H1 (cell line): Measurements from ENCODE around the gene ARHGEF12. TPM values are rescaled to one million over a fixed set of nuclear protein-coding genes. Genes with fewer than 3 reads are reported as not detected.

Source experiments
- CTCF ChIA-PET: fragments of 300-600 bp; sonication (Branson Sonifier 250); formaldehyde crosslinking; loops from one replicate; lab custom pipeline; 2021; ENCODE audit not compliant: partially characterized antibody; lab: Charles Lee
- POLR2A ChIA-PET: fragments of 300-600 bp; sonication (Branson Sonifier 250); formaldehyde crosslinking; loops from one replicate; lab custom pipeline; 2021; ENCODE audit warnings: inconsistent platforms; ENCODE audit not compliant: partially characterized antibody; lab: Charles Lee
- DNase-seq, 2 experiments: peaks; one replicate each; pipeline versions ENCODE4 v3.0.0 to v3.0.0-alpha.2; 2010 to 2022; ENCODE audit warnings: low spot score in 2 of 2, low read depth in 1 of 2, mixed read lengths in 1 of 2
- FAIRE-seq: peaks from 2 replicates; lab custom pipeline; 2011; peaks lifted over from hg19 to GRCh38; lab: Jason Lieb, UNC
- H2AFZ ChIP-seq: 2 replicates; pipeline ENCODE4 v1.8.1; 2012; ENCODE audit warnings: low read length, inconsistent platforms
- H2AK5ac ChIP-seq: 2 replicates; pipeline ENCODE4 v1.6.1; 2013; ENCODE audit warnings: low read depth, low read length
- H2BK120ac ChIP-seq: replicated peaks from 2 replicates; pipeline ENCODE3; 2013; ENCODE audit warnings: low read depth, low read length, inconsistent platforms
- H2BK12ac ChIP-seq: 2 replicates; pipeline ENCODE4 v1.6.1; 2013; ENCODE audit warnings: low read depth, low read length
- H2BK15ac ChIP-seq: 2 replicates; pipeline ENCODE4 v1.6.1; 2013; ENCODE audit warnings: low read length
- H2BK20ac ChIP-seq: 2 replicates; pipeline ENCODE4 v1.6.1; 2013; ENCODE audit warnings: low read length
- H2BK5ac ChIP-seq: 2 replicates; pipeline ENCODE4 v1.6.1; 2013; ENCODE audit warnings: low read depth, low read length
- H3K14ac ChIP-seq: 2 replicates; pipeline ENCODE4 v1.6.1; 2013; ENCODE audit warnings: inconsistent platforms; ENCODE audit not compliant: insufficient read length
- H3K18ac ChIP-seq: 2 replicates; pipeline ENCODE4 v1.6.1; 2013; ENCODE audit warnings: low read length; ENCODE audit errors: extremely low read depth
- H3K23ac ChIP-seq: 2 replicates; pipeline ENCODE4 v1.6.1; 2013; ENCODE audit warnings: inconsistent platforms; ENCODE audit not compliant: insufficient read length
- H3K23me2 ChIP-seq: 2 replicates; pipeline ENCODE4 v1.6.1; 2013; ENCODE audit warnings: low read depth, low read length
- H3K27ac ChIP-seq: 2 replicates; pipeline ENCODE4 v1.6.1; 2011; ENCODE audit warnings: low read depth, low read length, inconsistent platforms
- H3K27me3 ChIP-seq, 4 experiments: replicated peaks in 1 of 4; 1 replicate in 1 of 4; 2 replicates in 3 of 4; pipeline versions ENCODE4 v1.6.1 to v1.8.1; 2011 to 2013; ENCODE audit warnings: low read length in 3 of 4, mild to moderate bottlenecking in 3 of 4, inconsistent platforms in 2 of 4, mixed read lengths in 2 of 4, moderate library complexity in 1 of 4; ENCODE audit not compliant: control insufficient read depth in 3 of 4, insufficient read depth in 3 of 4; ENCODE audit errors: extremely low read depth in 1 of 4
- H3K36me3 ChIP-seq, 4 experiments: 2 replicates each; pipeline versions ENCODE4 v1.6.1 to v1.8.1; 2011 to 2013; ENCODE audit warnings: mild to moderate bottlenecking in 4 of 4, low read length in 3 of 4, moderate library complexity in 2 of 4, control low read depth in 1 of 4, inconsistent platforms in 1 of 4; ENCODE audit not compliant: insufficient read depth in 4 of 4, control insufficient read depth in 2 of 4
- H3K4ac ChIP-seq: replicated peaks from 2 replicates; pipeline ENCODE3; 2013; ENCODE audit warnings: low read length, low read depth, mixed read lengths, inconsistent platforms; ENCODE audit not compliant: insufficient read length
- H3K4me1 ChIP-seq, 4 experiments: replicated peaks in 1 of 4; 1 replicate in 1 of 4; 2 replicates in 3 of 4; pipeline versions ENCODE4 v1.6.1 to v1.8.1; 2011 to 2013; ENCODE audit warnings: low read length in 3 of 4, inconsistent platforms in 2 of 4, mixed read lengths in 1 of 4; ENCODE audit not compliant: insufficient read depth in 4 of 4, control insufficient read depth in 3 of 4
- H3K4me2 ChIP-seq, 2 experiments: 2 replicates each; pipeline versions ENCODE4 v1.6.1 to v1.8.1; 2011 to 2013; ENCODE audit warnings: low read depth in 2 of 2, low read length in 2 of 2, control low read depth in 1 of 2, inconsistent platforms in 1 of 2, mild to moderate bottlenecking in 1 of 2; ENCODE audit not compliant: insufficient read depth in 1 of 2
- H3K4me3 ChIP-seq, 4 experiments: fragments of 200-600, 300-600 bp in 1 of 4; sonication (generic), shearing (Covaris generic), sonication (Bioruptor Twin) in 1 of 4; 2 replicates each; pipeline versions ENCODE4 v1.5.1 to v1.8.1; 2011 to 2016; ENCODE audit warnings: low read length in 4 of 4, low read depth in 3 of 4, control low read depth in 2 of 4, inconsistent platforms in 2 of 4, mild to moderate bottlenecking in 2 of 4, mixed read lengths in 1 of 4, moderate library complexity in 1 of 4; ENCODE audit not compliant: insufficient read depth in 2 of 4; ENCODE audit errors: extremely low read depth in 1 of 4
- H3K56ac ChIP-seq: replicated peaks from 2 replicates; pipeline ENCODE3; 2013; ENCODE audit warnings: low read depth, mild to moderate bottlenecking, mixed read lengths, low read length, inconsistent platforms; ENCODE audit not compliant: insufficient read length
- H3K79me1 ChIP-seq: 2 replicates; pipeline ENCODE4 v1.6.1; 2013; ENCODE audit warnings: low read depth, low read length, control low read depth
- H3K79me2 ChIP-seq, 2 experiments: 2 replicates each; pipeline versions ENCODE4 v1.6.1 to v1.8.1; 2012 to 2013; ENCODE audit warnings: low read length in 2 of 2, mild to moderate bottlenecking in 2 of 2, inconsistent platforms in 1 of 2; ENCODE audit not compliant: insufficient read depth in 2 of 2, control insufficient read depth in 1 of 2
- H3K9ac ChIP-seq, 4 experiments: replicated peaks in 1 of 4; 1 replicate in 1 of 4; 2 replicates in 3 of 4; pipeline versions ENCODE4 v1.6.1 to v1.8.1; 2011 to 2013; ENCODE audit warnings: low read depth in 3 of 4, low read length in 3 of 4, control low read depth in 2 of 4, mild to moderate bottlenecking in 2 of 4, moderate library complexity in 2 of 4, inconsistent platforms in 1 of 4; ENCODE audit errors: extremely low read depth in 1 of 4
- H3K9me3 ChIP-seq, 2 experiments: 2 replicates each; pipeline versions ENCODE4 v1.6.1 to v1.8.1; 2012 to 2013; ENCODE audit warnings: mild to moderate bottlenecking in 2 of 2, moderate library complexity in 2 of 2, control low read depth in 1 of 2, inconsistent platforms in 1 of 2, low read depth in 1 of 2, low read length in 1 of 2, mixed read lengths in 1 of 2; ENCODE audit not compliant: insufficient read depth in 2 of 2
- H4K20me1 ChIP-seq, 2 experiments: replicated peaks in 1 of 2; 2 replicates each; pipeline versions ENCODE3 to v1.8.1; 2011 to 2013; ENCODE audit warnings: inconsistent platforms in 2 of 2, low read length in 2 of 2, mild to moderate bottlenecking in 1 of 2; ENCODE audit not compliant: insufficient read depth in 2 of 2, control insufficient read depth in 1 of 2
- H4K5ac ChIP-seq: 2 replicates; pipeline ENCODE4 v1.6.1; 2013; ENCODE audit warnings: low read length, low read depth, mixed read lengths, inconsistent platforms; ENCODE audit not compliant: insufficient read length
- H4K8ac ChIP-seq: 2 replicates; pipeline ENCODE4 v1.8.0; 2013; ENCODE audit warnings: mild to moderate bottlenecking, moderate library complexity, low read length, inconsistent platforms; ENCODE audit not compliant: insufficient read depth; ENCODE audit errors: extremely low read depth
- H4K91ac ChIP-seq: replicated peaks from 2 replicates; pipeline ENCODE3; 2013; ENCODE audit warnings: low read length, mixed read lengths, inconsistent platforms; ENCODE audit not compliant: insufficient read length
- BRCA1 ChIP-seq: IDR thresholded peaks from 2 replicates; pipeline ENCODE4 v1.6.1; 2012; ENCODE audit warnings: low read depth, low read length, improper control_type of control experiment
- CBX8 ChIP-seq: fragments of 300-800, 300-1000 bp; sonication (generic); IDR thresholded peaks from 2 replicates; pipeline ENCODE4 v1.7.1; 2016; ENCODE audit warnings: low read depth, low read length, borderline replicate concordance
- CHD2 ChIP-seq: IDR thresholded peaks from 2 replicates; pipeline ENCODE4 v1.6.1; 2012; ENCODE audit warnings: low read length, improper control_type of control experiment
- EGR1 ChIP-seq: IDR thresholded peaks from 2 replicates; pipeline ENCODE4 v1.6.1; 2011; ENCODE audit warnings: low read depth, low read length, borderline replicate concordance
- HDAC6 ChIP-seq: IDR thresholded peaks from one replicate; pipeline ENCODE4 v1.7.1; 2012; ENCODE audit warnings: low read depth, mild to moderate bottlenecking, inconsistent platforms, low read length, moderate library complexity
- RFX5 ChIP-seq: IDR thresholded peaks from 2 replicates; pipeline ENCODE4 v1.6.1; 2011; ENCODE audit warnings: low read depth, low read length, improper control_type of control experiment, borderline replicate concordance
- TAF1 ChIP-seq: IDR thresholded peaks from 2 replicates; pipeline ENCODE4 v1.6.1; 2011; ENCODE audit warnings: mild to moderate bottlenecking, low read depth, low read length
- TAF7 ChIP-seq: optimal IDR thresholded peaks from 2 replicates; pipeline ENCODE3; 2011; ENCODE audit warnings: low read depth, mild to moderate bottlenecking, inconsistent platforms, low read length, moderate library complexity, borderline replicate concordance
- WGBS, 2 experiments: shearing (Covaris generic) in 1 of 2; methylation state at CpG; one replicate each; pipeline versions ENCODE4 v1.1.6 to v1.1.7; 2013 to 2015; ENCODE audit warnings: low lambda C conversion rate in 2 of 2, mixed read lengths in 2 of 2, inconsistent platforms in 1 of 2, low coverage in 1 of 2, missing lambda C conversion rate in 1 of 2; ENCODE audit not compliant: insufficient replicate concordance in 2 of 2, insufficient coverage in 1 of 2, insufficient read length in 1 of 2; ENCODE audit errors: extremely low coverage in 1 of 2, missing lambda C conversion rate in 1 of 2; 5-methylcytosine and 5-hydroxymethylcytosine counted together
- polyA plus RNA-seq, 7 experiments: library from polyadenylated mRNA; depleted of rRNA in 3 of 7; stranded (reverse) in 5 of 7; unstranded in 2 of 7; fragments of >200 nt in 5 of 7; fragments of 200-250 nt in 2 of 7; gene quantifications; 1 replicate in 5 of 7; 2 replicates in 1 of 7; 4 replicates in 1 of 7; pipeline versions ENCODE4 v1.2.1 to v1.2.3, GENCODE V29; 2011 to 2013; ENCODE audit warnings: missing spikeins in 2 of 7, mixed read lengths in 2 of 7
- total RNA-seq: library from RNA; stranded (reverse); fragmentation: NEBNext Ultra II Directional; extraction: Animal tissue kit (Norgen Biotek cat#: 25700); gene quantifications from 2 replicates; pipeline ENCODE4 v1.2.1, GENCODE V29; 2021

ARHGEF12 gene
- total and polyA plus RNA-seq, 2 of the 8 experiments (the other 6 are each of a cell fraction or from before 2014, with no cell fraction given) = 5.1 to 33.7 TPM

- Histone ChIP-seq H2BK20ac (no peak overlapping the region), H3K79me1 (no peaks in the 10 kb centered on the region), H4K8ac (no peak overlapping the region), H3K9me3 (no peaks in the 10 kb centered on the region), H2BK15ac (no peak overlapping the region), H3K4me1 (no peaks in the 10 kb centered on the region), H4K91ac (no peak overlapping the region), H2BK120ac (no peak overlapping the region), H3K27ac (no peak overlapping the region), H3K18ac (no peak overlapping the region), H3K56ac (no peak overlapping the region), H2AK5ac (no peak overlapping the region), H3K79me2 (no peaks in the 10 kb centered on the region), H3K9ac (no peak overlapping the region), H3K36me3 (peaks cover 0 to 24% (median 4%) of the 10 kb centered on the region in 4 experiments; a peak in 4 of 8 replicates), H2BK5ac (no peak overlapping the region), H4K5ac (no peak overlapping the region), H3K23me2 (no peaks in the 10 kb centered on the region), H3K27me3 (no peaks in the 10 kb centered on the region), H4K20me1 (no peaks in the 10 kb centered on the region), H3K4me2 (no peak overlapping the region), H3K4me3 (no peak overlapping the region)
- FAIRE-seq = no peak
- CTCF ChIA-PET = interaction anchor here (1.0 kb wide), 1 partner anchor 41 kb away, joined by 3 read pairs; no protein-coding TSS in a partner anchor
- DNase-seq = no peak
- TF ChIP-seq EGR1 (no peak), BRCA1 (no peak), TAF7 (no peak), HDAC6 (no peak), RFX5 (no peak), CHD2 (no peak), CBX8 (no peak), TAF1 (no peak)
- TF ChIP-seq, all 59 proteins: peak for 0
- Histone ChIP-seq H2BK12ac (no peak overlapping the region), H3K4ac (no peak overlapping the region), H3K23ac (no peak overlapping the region), H3K14ac (no peak overlapping the region), H2AFZ (no peak overlapping the region)
- 95% methylated on average over 3 of the region's 3 CpGs; no CpG with 5 or more reads in 1 of the 2 experiments for WGBS, 2 experiments
- POLR2A ChIA-PET = no interaction called here
Measured at GRCh38 chr11:120473503-120473902, 137.3 kb downstream of the ARHGEF12 start.
